Naive thymus-derived CD4-positive, alpha-beta T cell (primary cell): ENCODE measurements around the gene TRPC6. TPM values are rescaled to one million over a fixed set of nuclear protein-coding genes. Genes with fewer than 3 reads are reported as not detected.
"Not testable (repeated sequence)": the region's sequence is repeated elsewhere in the genome, so short reads cannot be mapped to it uniquely, and the experiment has no call there.

ENCODE experiments used
- ATAC-seq: fragments of 150-1000 bp; cut with Tn5 transposase; 2 replicates; pipeline ENCODE4 v1.10.0; 2021; ENCODE audit warnings: mild to moderate bottlenecking, moderate library complexity
- CTCF ChIA-PET: fragments of 350-600 bp; sonication (Branson Sonifier 250); formaldehyde crosslinking; loops from one replicate; lab custom pipeline; 2021; ENCODE audit warnings: antibody characterized with exemption; lab: Charles Lee
- POLR2A ChIA-PET: fragments of 350-600 bp; sonication (Branson Sonifier 250); formaldehyde crosslinking; loops from one replicate; lab custom pipeline; 2021; ENCODE audit warnings: antibody characterized with exemption, inconsistent platforms; lab: Charles Lee
- DNase-seq, 9 donors: peaks; one replicate each; pipeline versions ENCODE4 v3.0.0 to v3.0.0-alpha.2; 2020 to 2022; ENCODE audit warnings: mixed read lengths in 1 of 9
- H3K27ac ChIP-seq: one replicate; pipeline ENCODE4 v1.7.0; 2013; ENCODE audit warnings: mild to moderate bottlenecking, low read depth, low read length, moderate library complexity
- H3K27me3 ChIP-seq, 2 donors: one replicate each; pipeline ENCODE4 v1.7.0; 2013; ENCODE audit warnings: low read length in 2 of 2, mild to moderate bottlenecking in 2 of 2, moderate library complexity in 2 of 2; ENCODE audit not compliant: control insufficient read depth in 2 of 2, insufficient read depth in 2 of 2
- H3K36me3 ChIP-seq, 3 experiments: 1 replicate in 2 of 3; 2 replicates in 1 of 3; pipeline ENCODE4 v1.7.0; 2013; ENCODE audit warnings: low read length in 3 of 3, mild to moderate bottlenecking in 3 of 3, moderate library complexity in 1 of 3; ENCODE audit not compliant: insufficient read depth in 3 of 3, control insufficient read depth in 2 of 3
- H3K4me1 ChIP-seq, 2 donors: one replicate each; pipeline ENCODE4 v1.7.0; 2013; ENCODE audit warnings: low read length in 2 of 2, mild to moderate bottlenecking in 2 of 2, moderate library complexity in 1 of 2; ENCODE audit not compliant: control insufficient read depth in 2 of 2, insufficient read depth in 2 of 2
- H3K4me3 ChIP-seq: 2 replicates; pipeline ENCODE4 v1.7.0; 2013; ENCODE audit warnings: mild to moderate bottlenecking, low read length
- H3K9me3 ChIP-seq, 3 experiments: 1 replicate in 2 of 3; 2 replicates in 1 of 3; pipeline ENCODE4 v1.7.0; 2013; ENCODE audit warnings: low read length in 3 of 3; ENCODE audit not compliant: control insufficient read depth in 2 of 3
- H3K27ac Mint-ChIP-seq, 9 donors: one replicate each; pipeline ENCODE4 v1.8.0; 2020 to 2022; ENCODE audit warnings: mixed read lengths in 9 of 9, mild to moderate bottlenecking in 8 of 9, moderate library complexity in 5 of 9, inconsistent platforms in 2 of 9
- H3K27me3 Mint-ChIP-seq, 5 donors: one replicate each; pipeline ENCODE4 v1.8.0; 2021 to 2022; ENCODE audit warnings: mixed read lengths in 5 of 5, mild to moderate bottlenecking in 1 of 5
- H3K36me3 Mint-ChIP-seq, 5 donors: one replicate each; pipeline ENCODE4 v1.8.0; 2020 to 2022; ENCODE audit warnings: mixed read lengths in 5 of 5, mild to moderate bottlenecking in 3 of 5, inconsistent platforms in 1 of 5
- H3K4me1 Mint-ChIP-seq, 7 donors: one replicate each; pipeline ENCODE4 v1.8.0; 2020 to 2022; ENCODE audit warnings: mixed read lengths in 7 of 7, mild to moderate bottlenecking in 3 of 7, inconsistent platforms in 1 of 7
- H3K4me3 Mint-ChIP-seq, 10 donors: one replicate each; pipeline ENCODE4 v1.8.0; 2020 to 2022; ENCODE audit warnings: mild to moderate bottlenecking in 10 of 10, mixed read lengths in 10 of 10, moderate library complexity in 6 of 10, inconsistent platforms in 2 of 10
- H3K9me3 Mint-ChIP-seq, 11 donors: one replicate each; pipeline ENCODE4 v1.8.0; 2020 to 2022; ENCODE audit warnings: mixed read lengths in 11 of 11, mild to moderate bottlenecking in 4 of 11, inconsistent platforms in 1 of 11, moderate library complexity in 1 of 11
- intact Hi-C, 2 donors: fragments of 100-400 bp; cut with micrococcal nuclease; formaldehyde crosslinking; loops; one replicate each; pipeline ENCODE4 v1.15.1; 2023
- polyA plus RNA-seq, 2 donors: library from polyadenylated mRNA; unstranded; fragments of 300-500 nt; fragmentation: Illumina TruSeq; gene quantifications; one replicate each; pipeline ENCODE4 v1.2.3, GENCODE V29; 2021
- total RNA-seq, 6 experiments: library from RNA in 5 of 6; stranded (reverse) in 5 of 6; gene quantifications; 1 replicate in 5 of 6; 2 replicates in 1 of 6; pipeline ENCODE4 v1.2.3 and lab custom pipeline; 2021 to 2026

Gene TRPC6
- total and polyA plus RNA-seq, 7 experiments from 2014 or later, result not detected

DNA sequence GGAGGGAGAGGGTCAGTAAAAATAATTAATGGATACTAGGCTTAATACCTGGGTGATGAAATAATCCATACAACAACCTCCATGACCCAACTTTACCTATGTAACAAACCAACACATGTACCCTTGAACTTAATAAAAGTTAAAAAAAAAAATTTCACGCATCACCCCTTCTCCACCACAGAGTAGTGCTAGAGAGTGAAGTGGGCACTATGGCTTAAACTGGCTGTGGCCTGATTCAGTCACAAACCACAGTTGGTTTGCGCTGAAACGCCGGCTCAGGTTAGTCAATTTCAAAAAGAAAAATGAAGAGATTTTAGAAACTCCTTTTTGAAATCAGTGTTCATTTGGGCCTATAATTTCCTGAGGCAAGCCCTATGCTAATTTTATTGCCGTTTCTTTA lies 144.3 kb downstream of the TRPC6 start:
- Histone ChIP-seq H3K9me3 (peaks cover 0 to 7% (median 0%) of the 10 kb centered on the region in 3 experiments), H3K36me3 (no peaks in the 10 kb centered on the region), H3K27me3 (no peaks in the 10 kb centered on the region), H3K4me1 (no peaks in the 10 kb centered on the region), H3K4me3 (no peak overlapping the region), H3K27ac (no peak overlapping the region)
- Mint-ChIP-seq H3K9me3 (peaks cover 0 to 9% (median 4%) of the 10 kb centered on the region in 11 donors), H3K36me3 (no peaks in the 10 kb centered on the region), H3K27me3 (peaks cover 0 to 6% (median 0%) of the 10 kb centered on the region in 5 donors), H3K4me1 (no peaks in the 10 kb centered on the region), H3K27ac (no peak overlapping the region), H3K4me3 (no peak overlapping the region)
- no peak for DNase-seq
- ChIA-PET CTCF (no interaction called here), POLR2A (no interaction called here)
- intact Hi-C loops, result no loop called here
- no peak for ATAC-seq

GRCh38 chr11:101438708-101439107 lies 145.1 kb downstream of the TRPC6 start:
- DNase-seq, H3K4me3 Mint-ChIP-seq, H3K27ac ChIP-seq, ATAC-seq, H3K36me3 ChIP-seq, POLR2A ChIA-PET, H3K27me3 Mint-ChIP-seq, H3K27me3 ChIP-seq, H3K9me3 Mint-ChIP-seq, intact Hi-C loops, H3K4me1 ChIP-seq, CTCF ChIA-PET, H3K4me3 ChIP-seq, H3K9me3 ChIP-seq, H3K36me3 Mint-ChIP-seq, H3K27ac Mint-ChIP-seq, H3K4me1 Mint-ChIP-seq: not testable (repeated sequence)

- intact Hi-C loops, result no loop called here
- no peak overlapping the region for H3K27ac Mint-ChIP-seq
- ChIA-PET POLR2A (no interaction called here), CTCF (no interaction called here)
- ATAC-seq, result no peak
- no peak for DNase-seq
- H3K36me3 Mint-ChIP-seq, result no peaks in the 10 kb centered on the region
- Histone ChIP-seq H3K27me3 (no peaks in the 10 kb centered on the region), H3K9me3 (peaks cover 0 to 7% (median 0%) of the 10 kb centered on the region in 3 experiments), H3K27ac (no peak overlapping the region), H3K4me1 (no peaks in the 10 kb centered on the region), H3K4me3 (no peak overlapping the region), H3K36me3 (no peaks in the 10 kb centered on the region)
- H3K9me3 Mint-ChIP-seq, result peaks cover 0 to 9% (median 5%) of the 10 kb centered on the region in 11 donors
- no peaks in the 10 kb centered on the region for H3K27me3 Mint-ChIP-seq
- no peak overlapping the region for H3K4me3 Mint-ChIP-seq
- H3K4me1 Mint-ChIP-seq, result no peaks in the 10 kb centered on the region
Measured at GRCh38 chr11:101438126-101438525, 145.7 kb downstream of the TRPC6 start.

GRCh38 chr11:101436511-101437142 lies 147.2 kb downstream of the TRPC6 start:
- no peak overlapping the region for H3K27ac Mint-ChIP-seq
- peaks cover 0 to 4% (median 0%) of the 10 kb centered on the region in 3 experiments for H3K9me3 ChIP-seq
- no peak overlapping the region for H3K27ac ChIP-seq
- CTCF ChIA-PET, result no interaction called here
- ATAC-seq (no peak), DNase-seq (no peak)
- peaks cover 0 to 5% (median 0%) of the 10 kb centered on the region in 5 donors for H3K36me3 Mint-ChIP-seq
- peaks cover 0 to 16% (median 7%) of the 10 kb centered on the region in 11 donors for H3K9me3 Mint-ChIP-seq
- no peaks in the 10 kb centered on the region for H3K27me3 ChIP-seq
- H3K4me3 ChIP-seq, result no peak overlapping the region
- intact Hi-C loops, result no loop called here
- H3K4me1 Mint-ChIP-seq, result no peaks in the 10 kb centered on the region
- POLR2A ChIA-PET, result no interaction called here
- no peaks in the 10 kb centered on the region for H3K36me3 ChIP-seq
- no peaks in the 10 kb centered on the region for H3K4me1 ChIP-seq
- no peaks in the 10 kb centered on the region for H3K27me3 Mint-ChIP-seq
- no peak overlapping the region for H3K4me3 Mint-ChIP-seq

DNA sequence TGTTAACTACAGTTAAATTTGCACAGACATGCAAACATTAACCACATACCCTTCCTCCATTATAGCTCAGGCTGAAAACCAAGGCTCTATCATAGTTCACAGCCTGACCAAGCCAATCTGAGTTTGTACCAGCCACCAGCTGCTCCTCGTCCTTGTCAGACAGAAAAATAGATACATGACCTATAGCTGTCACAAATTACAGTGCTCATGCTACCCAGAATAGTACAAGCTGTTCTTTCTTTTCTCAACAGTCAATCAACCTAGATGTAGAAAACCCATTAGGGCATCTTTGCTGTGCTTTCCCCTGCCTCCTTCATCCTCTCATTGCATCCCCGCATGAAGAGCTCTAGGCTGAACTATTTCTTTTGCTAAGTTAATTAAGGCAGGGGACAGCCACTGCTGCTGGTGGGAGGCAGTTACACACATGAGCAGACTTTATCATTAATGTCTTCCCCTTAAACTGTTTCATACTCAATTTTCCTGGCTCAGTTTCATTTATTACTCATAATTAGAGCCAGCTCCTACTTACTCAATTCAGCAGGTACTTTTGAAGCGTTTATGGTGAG lies 148.3 kb downstream of the TRPC6 start:
- H3K27ac ChIP-seq, result no peak overlapping the region
- ChIA-PET POLR2A (no interaction called here), CTCF (no interaction called here)
- intact Hi-C loops, result no loop called here
- DNase-seq (no peak), ATAC-seq (no peak)
- H3K36me3 ChIP-seq, result no peaks in the 10 kb centered on the region
- no peaks in the 10 kb centered on the region for H3K4me1 ChIP-seq
- no peak overlapping the region for H3K4me3 Mint-ChIP-seq
- peaks cover 0 to 5% (median 0%) of the 10 kb centered on the region in 5 donors for H3K36me3 Mint-ChIP-seq
- H3K27ac Mint-ChIP-seq, result no peak overlapping the region
- H3K4me3 ChIP-seq, result no peak overlapping the region
- H3K9me3 Mint-ChIP-seq, result peaks cover 0 to 20% (median 9%) of the 10 kb centered on the region in 11 donors
- H3K9me3 ChIP-seq, result no peaks in the 10 kb centered on the region
- H3K4me1 Mint-ChIP-seq, result no peaks in the 10 kb centered on the region
- H3K27me3 ChIP-seq, result no peaks in the 10 kb centered on the region
- H3K27me3 Mint-ChIP-seq, result no peaks in the 10 kb centered on the region

DNA sequence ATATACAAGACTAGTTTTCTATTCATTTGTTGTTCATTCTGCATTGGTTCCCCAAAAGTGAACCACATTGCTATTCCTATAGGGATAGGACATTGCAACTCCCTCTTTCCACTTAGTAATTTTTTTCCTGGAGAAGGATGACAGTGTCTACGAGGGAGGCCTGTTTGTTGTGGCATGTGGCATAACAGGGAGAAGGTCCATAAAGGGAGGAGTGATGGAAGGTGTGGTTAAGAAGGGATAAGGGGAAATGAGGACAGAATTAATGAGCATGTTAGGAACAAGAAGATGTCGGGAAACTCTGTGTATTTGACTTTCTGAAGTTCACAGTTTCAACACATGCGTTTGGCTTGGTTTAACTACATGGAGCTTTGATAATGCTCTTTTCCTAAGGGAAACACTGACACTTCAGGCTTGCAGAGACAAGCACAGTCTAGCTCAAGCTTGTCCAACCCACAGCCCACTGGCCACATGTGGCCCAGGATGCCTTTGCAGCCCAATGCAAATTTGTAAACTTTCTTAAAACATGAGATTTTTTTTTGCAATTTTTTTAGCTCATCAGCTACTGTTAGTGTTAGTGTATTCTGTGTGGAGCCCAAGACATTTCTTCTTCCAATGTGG lies 149.7 kb downstream of the TRPC6 start:
- Histone ChIP-seq H3K9me3 (no peaks in the 10 kb centered on the region), H3K4me3 (no peak overlapping the region), H3K4me1 (no peaks in the 10 kb centered on the region), H3K36me3 (no peaks in the 10 kb centered on the region), H3K27me3 (no peaks in the 10 kb centered on the region), H3K27ac (no peak overlapping the region)
- H3K4me1 Mint-ChIP-seq, result no peaks in the 10 kb centered on the region
- H3K27ac Mint-ChIP-seq, result no peak overlapping the region
- H3K36me3 Mint-ChIP-seq, result peaks cover 0 to 5% (median 0%) of the 10 kb centered on the region in 5 donors
- H3K9me3 Mint-ChIP-seq, result peaks cover 0 to 32% (median 13%) of the 10 kb centered on the region in 11 donors
- H3K4me3 Mint-ChIP-seq, result no peak overlapping the region
- intact Hi-C loops, result no loop called here
- DNase-seq (no peak), ATAC-seq (no peak)
- POLR2A ChIA-PET, result interaction anchor here (0.6 kb wide), 1 partner anchor 82 kb away, joined by 8 read pairs; no protein-coding TSS in a partner anchor
- CTCF ChIA-PET, result no interaction called here
- no peaks in the 10 kb centered on the region for H3K27me3 Mint-ChIP-seq
